GM19043 (cell line): Measurements from ENCODE around the gene PLIN5.

Experiments used
- ATAC-seq: cut with Tn5 transposase; IDR thresholded peaks from one replicate; pipeline ENCODE4 v1.9.1; 2021; ENCODE audit warnings: low read depth; ENCODE audit not compliant: unreplicated experiment

PLIN5 gene

GRCh38 chr19:4506449-4507149 lies 28.4 kb downstream of the PLIN5 start:
- ATAC-seq, result no peak

DNA sequence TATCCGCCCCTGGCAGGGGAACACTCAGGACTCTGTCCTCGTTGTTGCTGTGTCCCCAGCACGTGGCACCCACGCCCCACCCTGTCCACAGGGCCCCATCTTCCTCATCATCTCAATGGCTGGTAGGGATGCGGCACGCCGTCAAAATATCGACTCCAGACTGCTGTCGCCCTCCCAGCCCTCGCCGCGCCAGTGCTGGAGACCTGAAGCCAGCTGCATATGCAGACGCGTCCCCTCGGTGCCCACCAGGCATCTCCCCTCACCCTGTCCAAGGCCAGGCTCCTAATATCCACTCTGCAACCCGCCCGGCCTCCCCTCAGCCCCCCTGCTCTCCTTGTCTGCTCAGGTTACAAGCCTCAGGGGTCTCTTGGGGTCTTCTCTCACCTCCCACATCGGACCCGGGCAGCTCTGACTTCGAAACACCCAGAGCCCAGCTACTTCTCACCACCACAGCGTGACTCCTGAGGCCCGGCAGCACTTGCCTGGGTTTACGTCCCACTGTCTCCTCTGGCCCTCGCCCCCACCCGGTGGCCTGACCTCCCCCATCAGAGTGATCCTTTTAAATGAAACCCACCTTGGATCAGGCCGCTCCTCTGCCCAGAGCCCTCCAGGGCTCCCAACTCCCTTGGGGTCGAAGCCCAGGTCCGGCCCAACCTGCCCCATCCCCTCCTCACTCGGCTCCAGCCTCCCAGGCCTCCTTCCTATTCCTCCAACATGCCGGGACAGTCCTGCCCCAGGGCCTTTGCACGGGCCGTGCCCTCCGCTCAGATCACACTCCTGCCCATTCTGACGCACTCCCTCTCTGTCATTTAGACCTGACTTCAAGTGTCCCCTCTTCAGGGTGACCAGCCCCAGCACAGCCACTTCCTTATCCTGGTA lies 29.2 kb downstream of the PLIN5 start:
- ATAC-seq, result no peak

- no peak for ATAC-seq
Observed at GRCh38 chr19:4504891-4505569, 30.0 kb downstream of the PLIN5 start.

DNA sequence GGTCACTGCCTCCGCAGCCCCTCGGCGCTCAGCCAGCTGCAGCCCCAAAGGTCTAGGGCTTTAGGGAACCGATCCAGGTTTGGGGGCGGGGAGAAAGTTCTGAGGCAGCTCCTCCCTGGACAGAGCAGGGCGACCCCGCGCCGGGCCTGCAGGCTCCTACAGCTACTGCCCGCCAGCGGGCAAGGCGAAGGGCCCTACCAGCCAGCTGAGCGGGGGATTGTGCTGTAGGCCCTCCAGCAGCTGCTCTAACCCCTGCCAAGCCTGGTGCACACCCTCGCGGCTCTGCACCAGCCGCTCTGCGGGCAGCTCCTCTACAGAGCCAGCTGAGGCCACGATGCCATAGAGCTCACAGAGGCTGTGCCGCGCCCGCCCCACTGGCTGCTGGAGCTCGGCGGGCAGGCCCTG lies 30.7 kb downstream of the PLIN5 start:
- no peak for ATAC-seq

GRCh38 chr19:4503825-4504170 lies 31.2 kb downstream of the PLIN5 start:
- ATAC-seq, result no peak

DNA sequence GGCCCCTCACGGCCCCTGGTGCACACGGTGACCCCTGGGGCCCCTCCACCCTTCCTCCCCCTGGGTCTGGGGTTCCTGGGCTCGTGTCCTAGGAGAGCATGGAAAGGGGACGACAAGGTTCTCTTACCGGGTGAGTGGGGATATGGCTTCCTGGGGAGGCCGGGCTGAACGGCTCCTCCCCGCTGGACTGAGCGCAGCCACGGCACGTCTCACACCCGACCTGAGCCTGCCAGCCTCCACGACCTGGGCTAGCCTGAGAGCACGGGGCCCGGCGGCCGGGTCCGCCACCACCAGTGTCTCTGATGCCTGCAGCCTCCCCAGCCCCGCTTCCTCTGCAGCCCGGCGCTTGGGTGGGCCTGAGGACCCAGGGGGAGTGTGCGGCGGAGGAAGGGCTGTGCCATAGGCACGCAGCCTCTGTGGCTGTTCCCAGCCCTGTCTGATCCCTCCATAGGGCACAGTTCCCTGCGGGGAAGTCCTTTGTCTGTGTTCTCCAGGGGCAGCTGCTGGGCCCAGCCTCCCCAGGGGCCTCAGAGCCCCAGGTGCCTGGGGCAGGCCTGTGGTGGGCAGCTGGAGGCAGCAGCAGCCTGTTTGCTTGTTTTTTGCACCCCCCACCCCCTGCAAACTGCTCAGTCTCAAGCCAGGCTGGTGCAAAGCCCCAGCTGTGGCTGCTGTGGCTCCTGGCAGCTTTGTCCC lies 31.7 kb downstream of the PLIN5 start:
- ATAC-seq, result no peak

DNA sequence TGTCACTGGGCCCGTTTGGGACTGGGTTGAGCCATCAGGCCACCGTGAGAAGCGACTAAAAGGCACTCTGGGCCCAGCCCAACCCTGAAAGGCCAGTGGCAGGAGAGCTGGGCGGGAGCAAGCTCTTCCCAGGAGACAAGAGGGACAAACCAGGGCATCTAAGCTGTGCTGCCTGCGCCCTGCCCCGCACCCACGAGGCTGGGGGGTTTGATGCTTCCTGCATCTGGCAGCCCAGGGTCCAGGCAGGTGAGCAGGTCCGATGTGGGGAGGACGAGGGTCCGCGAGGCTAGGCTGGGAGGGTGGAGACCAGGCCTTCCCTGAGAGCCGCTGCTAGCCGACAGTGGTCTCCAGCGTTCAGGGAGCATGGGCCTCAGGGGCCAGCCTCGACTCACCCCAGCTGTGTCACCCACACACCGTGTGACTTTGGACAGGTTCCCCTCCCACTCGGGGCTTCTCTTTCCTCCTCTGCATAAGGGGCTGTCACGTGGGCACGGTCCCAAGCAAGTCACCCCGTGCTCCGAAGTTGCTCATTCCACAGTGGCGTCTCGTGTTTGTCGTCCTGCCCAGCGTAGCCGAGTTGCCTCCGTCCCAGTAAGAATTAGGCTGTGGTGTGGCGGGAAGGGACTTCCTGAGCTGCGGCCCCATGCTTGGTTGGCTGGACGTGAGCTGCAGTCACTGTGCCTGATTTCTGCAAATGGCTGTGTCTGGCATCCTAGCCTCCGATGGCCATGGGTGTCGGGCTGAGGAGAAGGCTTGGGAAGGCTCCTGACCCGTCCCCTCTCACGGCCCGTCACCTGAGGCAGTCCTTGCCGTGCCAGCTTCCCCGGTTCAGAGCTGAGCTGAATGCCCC lies 32.5 kb downstream of the PLIN5 start:
- no peak for ATAC-seq

- ATAC-seq, result no peak
Observed at GRCh38 chr19:4501691-4502090, 33.3 kb downstream of the PLIN5 start.

DNA sequence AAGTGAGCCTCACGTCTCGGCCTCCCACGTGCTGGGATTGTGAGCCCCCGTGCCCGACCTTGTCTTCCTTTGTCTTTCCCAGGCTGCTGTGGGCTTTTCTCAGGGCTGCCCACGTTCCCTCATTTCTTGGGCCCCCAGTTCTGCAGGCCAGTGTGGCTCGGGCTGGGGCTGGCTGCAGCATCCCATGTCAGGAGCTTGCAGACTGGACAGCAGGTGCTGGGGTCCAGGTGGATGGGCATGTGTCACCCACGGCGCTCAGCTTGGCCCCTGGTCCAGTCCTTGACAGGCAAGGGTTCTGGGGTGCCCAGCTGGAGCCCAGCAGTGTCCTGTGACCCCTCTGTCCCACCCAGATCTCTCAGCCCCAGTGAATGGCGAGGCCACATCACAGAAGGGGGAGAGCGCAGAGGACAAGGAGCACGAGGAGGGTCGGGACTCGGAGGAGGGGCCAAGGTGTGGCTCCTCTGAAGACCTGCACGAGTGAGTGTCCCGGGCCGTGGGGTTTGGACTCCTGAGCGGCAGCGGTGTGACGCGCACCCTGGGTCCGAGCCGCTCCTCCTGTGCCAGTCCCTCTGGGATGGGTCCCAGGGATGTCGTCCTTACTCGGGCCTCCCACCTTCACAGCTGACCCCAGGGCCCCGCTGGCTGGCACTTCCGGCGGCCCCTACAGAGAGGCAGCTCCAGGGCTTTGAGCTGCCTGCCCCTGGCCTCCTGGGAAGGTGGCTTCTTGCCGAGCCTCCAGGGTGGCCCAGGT lies 34.0 kb downstream of the PLIN5 start:
- no peak for ATAC-seq

GRCh38 chr19:4499855-4500254 lies 35.2 kb downstream of the PLIN5 start:
- no peak for ATAC-seq

GRCh38 chr19:4499318-4499717 lies 35.7 kb downstream of the PLIN5 start:
- ATAC-seq, result no peak

- no peak for ATAC-seq
Observed at GRCh38 chr19:4498694-4499093, 36.3 kb downstream of the PLIN5 start.

GRCh38 chr19:4497770-4498389 lies 37.1 kb downstream of the PLIN5 start:
- ATAC-seq, result no peak

GRCh38 chr19:4496304-4496703 lies 38.7 kb downstream of the PLIN5 start:
- ATAC-seq, result no peak

GRCh38 chr19:4495471-4495870 lies 39.6 kb downstream of the PLIN5 start:
- no peak for ATAC-seq

GRCh38 chr19:4494691-4495064 lies 40.3 kb downstream of the PLIN5 start:
- no peak for ATAC-seq

GRCh38 chr19:4493929-4494690 lies 40.9 kb downstream of the PLIN5 start:
- no peak for ATAC-seq
